ENCODE data around the gene MVB12A.

- no peak for TF ChIP-seq POLR2AphosphoS5 (IDR thresholded peaks at IDR 0.05; ENCODE audit: insufficient read depth, low read depth, low read length)
- TF ChIP-seq POLR2A (IDR thresholded peaks at IDR 0.05; ENCODE audit: low read depth, low read length) = no peak
- peak; percentile 37 to 57 for TF ChIP-seq CTCF (IDR thresholded peaks at IDR 0.05; ENCODE audit: extremely low read depth in 1 of 2, insufficient read depth in 1 of 2, low read depth in 1 of 2, low read length in 2 of 2)
- no peak for TF ChIP-seq MAX (IDR thresholded peaks at IDR 0.05; ENCODE audit: insufficient read depth, insufficient read length)
- no peak for TF ChIP-seq EZH2 (IDR thresholded peaks at IDR 0.05; ENCODE audit: borderline replicate concordance, low read depth, low read length, severe bottlenecking)
- TF ChIP-seq JUN (IDR thresholded peaks at IDR 0.05; ENCODE audit: borderline replicate concordance, insufficient read depth, insufficient read length, low read depth) = no peak
These were observed 21.6 kb downstream of the MVB12A start for GRCh38 chr19:17441241-17442021.
